Measurements from ENCODE around the gene NSUN5.
"Not testable (repeated sequence)": the region's sequence is repeated elsewhere in the genome, so short reads cannot be mapped to it uniquely, and the experiment has no call there.

The NSUN5 gene

GRCh38 chr7:73267813-73268212 lies 40.8 kb downstream of the NSUN5 start:
- not testable (repeated sequence) for DNase-seq (ENCODE audit: low spot score)

- DNase-seq (ENCODE audit: low spot score): not testable (repeated sequence)
Measured at GRCh38 chr7:73266719-73267368, 41.8 kb downstream of the NSUN5 start.

GRCh38 chr7:73262416-73262815 lies 46.2 kb downstream of the NSUN5 start:
- DNase-seq (ENCODE audit: low spot score): not testable (repeated sequence)

All from LoVo (cell line).